LoVo (cell line): ENCODE results near the gene MRC2.

Experiments used
- DNase-seq: peaks from one replicate; pipeline ENCODE4 v3.0.0-alpha.2; 2016; ENCODE audit warnings: low spot score

The MRC2 gene

GRCh38 chr17:62631936-62632924, 4.8 kb downstream of the MRC2 start:
- no peak for DNase-seq

GRCh38 chr17:62637809-62638208, 10.3 kb downstream of the MRC2 start:
- DNase-seq, result no peak

- no peak for DNase-seq
Observed at GRCh38 chr17:62641153-62641552, 13.7 kb downstream of the MRC2 start.

GRCh38 chr17:62641951-62642350, 14.5 kb downstream of the MRC2 start:
- no peak for DNase-seq

GRCh38 chr17:62643496-62643895, 16.0 kb downstream of the MRC2 start:
- no peak for DNase-seq

- DNase-seq, result peak; percentile 46
Observed at GRCh38 chr17:62644487-62645173, 17.2 kb downstream of the MRC2 start.

- no peak for DNase-seq
Observed at GRCh38 chr17:62648251-62648955, 20.9 kb downstream of the MRC2 start.

- DNase-seq, result no peak
Observed at GRCh38 chr17:62648956-62649294, 21.5 kb downstream of the MRC2 start.

GRCh38 chr17:62649570-62649969, 22.1 kb downstream of the MRC2 start:
- no peak for DNase-seq

GRCh38 chr17:62650587-62650986, 23.1 kb downstream of the MRC2 start:
- DNase-seq, result no peak

GRCh38 chr17:62652251-62653001, 25.0 kb downstream of the MRC2 start:
- no peak for DNase-seq

GRCh38 chr17:62653002-62653825, 25.7 kb downstream of the MRC2 start:
- no peak for DNase-seq

GRCh38 chr17:62653826-62654761, 26.6 kb downstream of the MRC2 start:
- DNase-seq, result no peak

- DNase-seq, result no peak
Observed at GRCh38 chr17:62655656-62656055, 28.2 kb downstream of the MRC2 start.

GRCh38 chr17:62656446-62656845, 29.0 kb downstream of the MRC2 start:
- no peak for DNase-seq

GRCh38 chr17:62657145-62657665, 29.7 kb downstream of the MRC2 start:
- no peak for DNase-seq

GRCh38 chr17:62657690-62658089, 30.2 kb downstream of the MRC2 start:
- no peak for DNase-seq

GRCh38 chr17:62658136-62658920, 30.9 kb downstream of the MRC2 start:
- DNase-seq, result no peak

- no peak for DNase-seq
Observed at GRCh38 chr17:62660629-62661118, 33.2 kb downstream of the MRC2 start.
